Panc1 (cell line): ENCODE measurements around the gene FZR1. TPM values are rescaled to one million over a fixed set of nuclear protein-coding genes. Genes with fewer than 3 reads are reported as not detected.

ENCODE experiments used
- ATAC-seq: fragments of 200-7000 bp; cut with Tn5 transposase; 2 replicates; pipeline ENCODE4 v1.9.1; 2020; ENCODE audit warnings: mild to moderate bottlenecking, moderate library complexity
- BruUV-seq: library from RNA; stranded (reverse); fragments of 400-500 nt; replicated peaks from 2 replicates; lab custom pipeline; 2021; lab: Mats Ljungman, UMichigan
- CTCF ChIA-PET: fragments of 300-600 bp; sonication (Branson Sonifier 250); formaldehyde crosslinking; loops from one replicate; lab custom pipeline; 2022; ENCODE audit warnings: antibody characterized with exemption; lab: Charles Lee
- POLR2A ChIA-PET: fragments of 300-600 bp; sonication (Branson Sonifier 250); formaldehyde crosslinking; loops from one replicate; lab custom pipeline; 2022; ENCODE audit warnings: antibody characterized with exemption; lab: Charles Lee
- DNase-seq: peaks from one replicate; pipeline ENCODE4 v3.0.0-alpha.2; 2010; ENCODE audit warnings: low read depth, low spot score
- H3K27ac ChIP-seq: 2 replicates; pipeline ENCODE4 v1.5.1; 2011; ENCODE audit warnings: mild to moderate bottlenecking, low read length, inconsistent platforms
- H3K27me3 ChIP-seq: fragments of 200-500 bp; sonication (Bioruptor generic); 2 replicates; pipeline ENCODE4 v1.6.0; 2014; ENCODE audit warnings: low read length, inconsistent platforms; ENCODE audit not compliant: control insufficient read depth, insufficient read depth
- H3K36me3 ChIP-seq: fragments of 200-500 bp; sonication (Bioruptor generic); 2 replicates; pipeline ENCODE4 v1.5.1; 2014; ENCODE audit warnings: inconsistent platforms, mild to moderate bottlenecking, low read length, moderate library complexity; ENCODE audit not compliant: control insufficient read depth, insufficient read depth
- H3K4me1 ChIP-seq: 2 replicates; pipeline ENCODE4 v1.5.1; 2011; ENCODE audit warnings: inconsistent platforms, mild to moderate bottlenecking, low read length, moderate library complexity; ENCODE audit not compliant: control insufficient read depth, insufficient read depth
- H3K4me3 ChIP-seq, 2 experiments: 2 replicates each; pipeline ENCODE4 v1.5.1; 2011 to 2012; ENCODE audit warnings: low read depth in 2 of 2, low read length in 2 of 2, mild to moderate bottlenecking in 2 of 2, inconsistent platforms in 1 of 2, moderate library complexity in 1 of 2
- H3K9me3 ChIP-seq: fragments of 200-500 bp; sonication (Bioruptor generic); 2 replicates; pipeline ENCODE4 v1.5.1; 2014; ENCODE audit warnings: low read depth, mild to moderate bottlenecking, inconsistent platforms, low read length, moderate library complexity; ENCODE audit not compliant: control insufficient read depth, insufficient read depth
- CTCF ChIP-seq: fragments of 450-650 bp; IDR thresholded peaks from 2 replicates; pipeline ENCODE4 v1.5.1; 2017; ENCODE audit warnings: mild to moderate bottlenecking
- POLR2AphosphoS5 ChIP-seq: IDR thresholded peaks from 2 replicates; pipeline ENCODE4 v1.6.1; 2012; ENCODE audit warnings: mild to moderate bottlenecking, low read depth, low read length, moderate library complexity
- REST ChIP-seq, 2 experiments: IDR thresholded peaks; 2 replicates each; pipeline ENCODE4 v1.6.1; 2011 to 2012; ENCODE audit warnings: low read depth in 2 of 2, control low read depth in 1 of 2, low read length in 1 of 2, mild to moderate bottlenecking in 1 of 2, moderate library complexity in 1 of 2; ENCODE audit not compliant: insufficient read depth in 1 of 2
- SIN3A ChIP-seq: IDR thresholded peaks from 2 replicates; pipeline ENCODE4 v1.6.1; 2012; ENCODE audit warnings: low read depth, mild to moderate bottlenecking, low read length, moderate library complexity, borderline replicate concordance; ENCODE audit not compliant: insufficient read depth
- TCF7L2 ChIP-seq: IDR thresholded peaks from 2 replicates; pipeline ENCODE4 v1.6.1; 2011; ENCODE audit warnings: mild to moderate bottlenecking, low read depth, low read length, inconsistent platforms
- in situ Hi-C: cut with HindIII; loops from 2 replicates; pipeline ENCODE4 v1.10.0; 2016; ENCODE audit warnings: low sequenced_read_pairs, low pct_unique_long_range_greater_than_20kb
- intact Hi-C: fragments of 100-400 bp; cut with micrococcal nuclease; formaldehyde crosslinking; loops from one replicate; pipeline ENCODE4 v1.10.0; 2022; ENCODE audit not compliant: unreplicated experiment
- total RNA-seq: library from RNA; stranded (reverse); gene quantifications from one replicate; pipeline ENCODE4 v1.2.1, GENCODE V29; 2021; ENCODE audit not compliant: unreplicated experiment

Gene FZR1
- total RNA-seq, 1 experiment from 2014 or later, result 48.7 TPM

- Histone ChIP-seq H3K4me1 (no peaks in the 10 kb centered on the region), H3K27me3 (no peaks in the 10 kb centered on the region), H3K36me3 (0 out of 2 replicates have a peak, but pooled peaks cover 3% of the 10 kb centered on the region), H3K27ac (no peak overlapping the region), H3K4me3 (no peak overlapping the region), H3K9me3 (no peaks in the 10 kb centered on the region)
- ATAC-seq (peak; percentile 81), DNase-seq (peak; percentile 39)
- intact Hi-C loops, result no loop called here
- POLR2A ChIA-PET, result no interaction called here
- TF ChIP-seq TCF7L2, result no peak
- TF ChIP-seq CTCF, result peak; percentile 92
- BruUV-seq, result no TSS peak
- in situ Hi-C loops, result no loop called here
- CTCF ChIA-PET, result interaction anchor here (0.6 kb wide), 2 partner anchors 218 to 595 kb away, joined by 4 read pairs; no protein-coding TSS in a partner anchor
Measured at GRCh38 chr19:3544742-3545668, 38.9 kb downstream of the FZR1 start.

- Histone ChIP-seq H3K36me3 (0 out of 2 replicates have a peak, but pooled peaks cover 3% of the 10 kb centered on the region), H3K4me3 (no peak overlapping the region), H3K4me1 (no peaks in the 10 kb centered on the region), H3K27me3 (no peaks in the 10 kb centered on the region), H3K27ac (no peak overlapping the region), H3K9me3 (no peaks in the 10 kb centered on the region)
- DNase-seq (no peak), ATAC-seq (no peak)
- ChIA-PET CTCF (interaction anchor here (0.6 kb wide), 1 partner anchor 218 kb away, joined by 4 read pairs; no protein-coding TSS in a partner anchor), POLR2A (interaction anchor here (0.6 kb wide), 1 partner anchor 85 kb away, joined by 6 read pairs; no protein-coding TSS in a partner anchor)
- in situ Hi-C loops, result no loop called here
- BruUV-seq, result no TSS peak
- intact Hi-C loops, result no loop called here
- TF ChIP-seq CTCF, result no peak
Measured at GRCh38 chr19:3545669-3546034, 39.5 kb downstream of the FZR1 start.

- no peak overlapping the region for H3K4me3 ChIP-seq
- H3K27me3 ChIP-seq, result no peaks in the 10 kb centered on the region
- no peak for ATAC-seq
- CTCF ChIA-PET, result no interaction called here
- no TSS peak for BruUV-seq
- intact Hi-C loops, result no loop called here
- no peaks in the 10 kb centered on the region for H3K9me3 ChIP-seq
- H3K36me3 ChIP-seq, result 0 out of 2 replicates have a peak, but pooled peaks cover 3% of the 10 kb centered on the region
- no peak for DNase-seq
- no peaks in the 10 kb centered on the region for H3K4me1 ChIP-seq
- H3K27ac ChIP-seq, result no peak overlapping the region
- TF ChIP-seq SIN3A (no peak), REST (IDR thresholded peaks at IDR 0.05; ENCODE audit: insufficient read depth in 1 of 2, low read depth in 2 of 2, low read length in 1 of 2) (no peak), TCF7L2 (no peak), POLR2AphosphoS5 (no peak), CTCF (no peak)
- in situ Hi-C loops, result no loop called here
- POLR2A ChIA-PET, result interaction anchor here (0.6 kb wide), 1 partner anchor 85 kb away, joined by 6 read pairs; no protein-coding TSS in a partner anchor
Measured at GRCh38 chr19:3546119-3546518, 40.0 kb downstream of the FZR1 start.
